ENCODE measurements around the gene FBXW9.

DNA sequence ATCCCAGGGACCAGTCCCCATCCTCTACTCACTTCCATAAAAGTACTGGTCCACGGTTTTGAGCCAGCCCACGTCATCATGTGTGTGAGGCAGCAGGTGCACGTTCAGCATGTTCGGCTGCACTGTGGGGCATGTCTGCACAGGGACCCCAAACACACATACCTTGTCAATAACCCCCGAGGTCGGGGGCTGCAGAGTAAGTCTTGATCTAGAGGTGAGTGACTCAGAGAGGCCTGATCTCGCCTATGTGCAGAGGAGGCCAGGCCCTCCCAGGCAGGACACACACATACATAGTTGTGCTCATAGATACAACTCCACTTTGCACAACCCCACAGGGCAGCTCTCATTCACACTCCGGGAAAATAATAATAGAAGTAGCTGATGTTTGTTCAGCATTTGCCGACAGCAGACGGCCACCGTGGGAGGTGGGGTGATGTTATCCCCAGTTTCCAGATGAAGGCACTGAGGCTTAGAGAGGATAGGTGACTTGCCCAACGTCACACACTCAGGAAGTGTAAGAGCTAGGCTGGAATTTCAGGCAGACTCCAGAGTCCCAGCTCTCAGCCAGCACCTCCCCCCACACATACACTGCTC lies 30.7 kb downstream of the FBXW9 start:
- no peak for TF ChIP-seq POLR2A (IDR thresholded peaks at IDR 0.05)
- TF ChIP-seq, protein P1, sequence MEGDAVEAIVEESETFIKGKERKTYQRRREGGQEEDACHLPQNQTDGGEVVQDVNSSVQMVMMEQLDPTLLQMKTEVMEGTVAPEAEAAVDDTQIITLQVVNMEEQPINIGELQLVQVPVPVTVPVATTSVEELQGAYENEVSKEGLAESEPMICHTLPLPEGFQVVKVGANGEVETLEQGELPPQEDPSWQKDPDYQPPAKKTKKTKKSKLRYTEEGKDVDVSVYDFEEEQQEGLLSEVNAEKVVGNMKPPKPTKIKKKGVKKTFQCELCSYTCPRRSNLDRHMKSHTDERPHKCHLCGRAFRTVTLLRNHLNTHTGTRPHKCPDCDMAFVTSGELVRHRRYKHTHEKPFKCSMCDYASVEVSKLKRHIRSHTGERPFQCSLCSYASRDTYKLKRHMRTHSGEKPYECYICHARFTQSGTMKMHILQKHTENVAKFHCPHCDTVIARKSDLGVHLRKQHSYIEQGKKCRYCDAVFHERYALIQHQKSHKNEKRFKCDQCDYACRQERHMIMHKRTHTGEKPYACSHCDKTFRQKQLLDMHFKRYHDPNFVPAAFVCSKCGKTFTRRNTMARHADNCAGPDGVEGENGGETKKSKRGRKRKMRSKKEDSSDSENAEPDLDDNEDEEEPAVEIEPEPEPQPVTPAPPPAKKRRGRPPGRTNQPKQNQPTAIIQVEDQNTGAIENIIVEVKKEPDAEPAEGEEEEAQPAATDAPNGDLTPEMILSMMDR (IDR thresholded peaks at IDR 0.05) = no peak

Data from thyroid gland (tissue), 4 donors.